ENCODE measurements around the gene PIM1. TPM values are rescaled to one million over a fixed set of nuclear protein-coding genes. Genes with fewer than 3 reads are reported as not detected.

The PIM1 gene
- polyA plus RNA-seq, 6 donors from 2014 or later = 15.0 to 46.3 (median 24.3) TPM

DNA sequence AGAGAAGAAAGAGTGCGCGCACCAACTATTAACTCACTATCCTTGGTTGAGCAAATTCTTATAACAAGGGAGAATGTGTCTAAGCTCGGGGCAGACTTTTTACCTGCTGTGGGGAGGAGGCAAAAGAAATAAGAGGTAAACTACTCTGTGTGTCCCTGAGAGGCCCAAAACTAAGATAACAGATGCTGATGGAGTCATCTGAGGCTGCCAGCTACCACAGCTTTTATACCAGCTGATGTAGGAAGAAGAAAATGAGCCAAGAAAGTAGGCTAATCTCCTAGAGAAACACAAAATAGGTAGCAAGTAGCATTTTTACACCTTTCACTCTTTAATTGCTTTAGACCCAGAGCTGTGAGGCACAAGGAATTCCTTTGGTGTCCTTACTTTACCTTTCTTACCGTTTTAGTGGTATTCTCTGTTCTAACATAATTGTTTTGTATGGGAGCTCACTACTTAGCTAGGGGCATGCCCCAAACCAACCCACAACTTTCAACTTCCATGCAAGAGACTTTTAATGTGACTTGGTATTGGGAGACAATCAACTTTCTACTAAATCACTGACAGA, 27.8 kb upstream of the PIM1 start:
- Mint-ChIP-seq H3K27ac (peak overlapping the region in 1 of 6 donors; percentile 18), H3K9me3 (no peaks in the 10 kb centered on the region), H3K4me1 (peaks cover 0 to 7% (median 4%) of the 10 kb centered on the region in 3 donors), H3K27me3 (no peaks in the 10 kb centered on the region), H3K36me3 (no peaks in the 10 kb centered on the region), H3K4me3 (no peak overlapping the region)
- no peak for ATAC-seq (ENCODE audit: low read depth in 2 of 2)
- DNase-seq = no peak

DNA sequence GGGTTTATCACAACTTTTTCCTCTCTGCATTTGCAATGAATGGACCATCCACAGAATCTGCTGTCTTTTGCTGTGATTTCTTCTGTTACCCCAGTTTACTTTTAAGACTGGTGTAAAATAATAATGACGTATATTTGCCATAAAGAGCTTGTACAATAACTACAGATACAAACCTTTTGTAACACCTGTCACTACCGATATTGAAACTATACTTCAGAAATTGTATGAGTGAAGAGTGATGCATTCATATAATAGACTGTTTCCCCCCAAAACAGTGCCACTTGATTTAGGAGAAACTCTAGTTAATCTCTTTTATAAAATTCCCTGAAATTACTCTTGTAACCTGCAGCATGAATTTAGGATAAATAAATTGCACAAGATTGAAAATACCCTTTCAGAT, 26.4 kb upstream of the PIM1 start:
- no peak overlapping the region for H3K4me3 Mint-ChIP-seq
- H3K27me3 Mint-ChIP-seq = no peaks in the 10 kb centered on the region
- peak overlapping the region in 1 of 6 donors; percentile 16 for H3K27ac Mint-ChIP-seq
- ATAC-seq (ENCODE audit: low read depth in 2 of 2) = no peak
- H3K4me1 Mint-ChIP-seq = peaks cover 0 to 7% (median 4%) of the 10 kb centered on the region in 3 donors
- no peaks in the 10 kb centered on the region for H3K36me3 Mint-ChIP-seq
- DNase-seq = no peak
- H3K9me3 Mint-ChIP-seq = no peaks in the 10 kb centered on the region

DNA sequence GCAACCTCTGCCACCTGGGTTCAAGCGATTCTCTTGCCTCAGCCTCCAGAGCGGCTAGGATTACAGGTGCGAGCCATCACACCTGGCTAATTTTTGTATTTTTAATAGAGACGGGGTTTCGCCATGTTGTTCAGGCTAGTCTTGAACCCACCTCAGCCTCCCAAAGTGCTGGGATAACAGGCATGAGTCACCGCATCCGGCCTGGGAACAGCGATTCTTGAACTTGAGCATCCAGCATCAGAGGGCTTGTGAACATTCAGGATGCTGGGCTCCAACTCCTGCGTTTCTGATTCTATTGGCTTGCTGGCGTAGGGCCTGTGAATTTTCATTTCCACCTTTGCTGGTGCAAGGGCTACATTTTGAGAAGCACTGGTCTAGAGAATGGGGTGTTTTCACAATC, 24.5 kb upstream of the PIM1 start:
- Mint-ChIP-seq H3K4me3 (no peak overlapping the region), H3K36me3 (no peaks in the 10 kb centered on the region), H3K4me1 (peaks cover 10 to 21% (median 10%) of the 10 kb centered on the region in 3 donors), H3K27me3 (no peaks in the 10 kb centered on the region), H3K27ac (no peak overlapping the region), H3K9me3 (no peaks in the 10 kb centered on the region)
- ATAC-seq (ENCODE audit: low read depth in 2 of 2) (no peak), DNase-seq (no peak)

DNA sequence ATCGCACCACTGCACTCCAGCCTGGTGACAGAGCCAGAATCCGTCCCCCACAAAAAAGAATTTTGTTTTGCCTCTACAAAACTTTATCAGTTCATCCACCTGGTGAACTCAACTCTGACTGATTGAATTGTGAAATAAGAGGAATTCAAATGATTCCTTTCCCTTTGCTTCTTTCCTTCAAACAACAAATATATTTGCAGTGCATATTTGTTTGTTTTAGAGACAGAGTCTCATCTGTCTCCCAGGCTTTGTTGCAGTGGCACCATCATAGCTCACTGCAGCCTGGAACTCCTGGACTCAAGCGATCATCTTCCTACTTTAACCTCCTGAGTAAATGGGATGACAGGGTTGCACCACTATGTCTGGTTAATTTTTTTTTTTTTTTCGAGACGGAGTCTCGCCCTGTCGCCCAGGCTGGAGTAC, 23.2 kb upstream of the PIM1 start:
- no peak overlapping the region for H3K4me3 Mint-ChIP-seq
- no peaks in the 10 kb centered on the region for H3K36me3 Mint-ChIP-seq
- DNase-seq (no peak), ATAC-seq (ENCODE audit: low read depth in 2 of 2) (no peak)
- H3K4me1 Mint-ChIP-seq = peaks cover 13 to 29% (median 21%) of the 10 kb centered on the region in 3 donors
- no peaks in the 10 kb centered on the region for H3K27me3 Mint-ChIP-seq
- no peak overlapping the region for H3K27ac Mint-ChIP-seq
- H3K9me3 Mint-ChIP-seq = no peaks in the 10 kb centered on the region

DNA sequence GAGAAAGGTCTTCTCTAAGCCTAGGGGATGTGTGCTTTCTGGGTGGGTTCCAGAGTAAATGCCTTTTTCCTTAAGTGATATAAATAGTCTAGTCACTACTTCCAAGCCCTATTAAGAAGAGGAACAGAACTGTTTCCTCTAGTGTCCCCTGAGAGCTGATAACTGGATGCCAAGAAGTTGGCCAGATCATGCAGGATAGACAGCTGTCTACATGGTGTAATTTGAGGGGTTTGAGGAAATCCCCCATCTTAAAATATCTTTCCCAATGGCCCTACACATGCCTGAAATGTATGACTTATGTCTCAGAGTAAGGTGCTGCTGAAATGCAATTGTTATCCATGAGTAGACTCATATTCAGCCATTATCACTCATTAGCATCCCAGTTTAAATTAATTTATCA, 20.2 kb upstream of the PIM1 start:
- no peaks in the 10 kb centered on the region for H3K36me3 Mint-ChIP-seq
- peak overlapping the region in 2 of 8 donors; percentile 40 to 59 for H3K4me3 Mint-ChIP-seq
- H3K27me3 Mint-ChIP-seq = no peaks in the 10 kb centered on the region
- no peak for DNase-seq
- H3K9me3 Mint-ChIP-seq = no peaks in the 10 kb centered on the region
- peaks cover 14 to 37% (median 34%) of the 10 kb centered on the region in 3 donors for H3K4me1 Mint-ChIP-seq
- peak in 1 of 2 donors; percentile 38 for ATAC-seq (ENCODE audit: low read depth in 2 of 2)
- peak overlapping the region in 3 of 6 donors; percentile 10 to 91 (median 35) for H3K27ac Mint-ChIP-seq

DNA sequence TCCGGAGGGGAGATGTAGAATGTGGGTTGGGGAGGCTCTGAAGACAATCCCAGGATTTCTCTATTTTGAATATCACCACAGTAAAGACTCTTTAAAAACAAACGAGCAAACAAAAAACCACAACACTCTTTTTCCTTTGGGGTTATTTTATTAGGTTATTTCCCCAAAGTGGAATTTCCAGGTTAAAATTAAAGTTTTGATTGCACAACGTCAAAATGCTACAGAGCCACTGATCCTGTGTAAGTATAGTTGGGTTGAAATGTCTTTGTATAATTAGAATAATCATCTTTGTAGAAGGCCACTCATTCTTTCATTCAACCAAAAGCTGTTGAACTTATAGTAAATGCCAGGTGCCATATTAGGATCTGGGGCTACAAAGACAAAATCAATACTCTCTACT, 19.6 kb upstream of the PIM1 start:
- no peak for DNase-seq
- H3K4me1 Mint-ChIP-seq = peaks cover 19 to 43% (median 40%) of the 10 kb centered on the region in 3 donors
- H3K4me3 Mint-ChIP-seq = peak overlapping the region in 2 of 8 donors; percentile 40 to 59
- H3K27ac Mint-ChIP-seq = peak overlapping the region in 2 of 6 donors; percentile 35 to 91
- H3K9me3 Mint-ChIP-seq = no peaks in the 10 kb centered on the region
- no peaks in the 10 kb centered on the region for H3K36me3 Mint-ChIP-seq
- no peaks in the 10 kb centered on the region for H3K27me3 Mint-ChIP-seq
- ATAC-seq (ENCODE audit: low read depth in 2 of 2) = no peak

DNA sequence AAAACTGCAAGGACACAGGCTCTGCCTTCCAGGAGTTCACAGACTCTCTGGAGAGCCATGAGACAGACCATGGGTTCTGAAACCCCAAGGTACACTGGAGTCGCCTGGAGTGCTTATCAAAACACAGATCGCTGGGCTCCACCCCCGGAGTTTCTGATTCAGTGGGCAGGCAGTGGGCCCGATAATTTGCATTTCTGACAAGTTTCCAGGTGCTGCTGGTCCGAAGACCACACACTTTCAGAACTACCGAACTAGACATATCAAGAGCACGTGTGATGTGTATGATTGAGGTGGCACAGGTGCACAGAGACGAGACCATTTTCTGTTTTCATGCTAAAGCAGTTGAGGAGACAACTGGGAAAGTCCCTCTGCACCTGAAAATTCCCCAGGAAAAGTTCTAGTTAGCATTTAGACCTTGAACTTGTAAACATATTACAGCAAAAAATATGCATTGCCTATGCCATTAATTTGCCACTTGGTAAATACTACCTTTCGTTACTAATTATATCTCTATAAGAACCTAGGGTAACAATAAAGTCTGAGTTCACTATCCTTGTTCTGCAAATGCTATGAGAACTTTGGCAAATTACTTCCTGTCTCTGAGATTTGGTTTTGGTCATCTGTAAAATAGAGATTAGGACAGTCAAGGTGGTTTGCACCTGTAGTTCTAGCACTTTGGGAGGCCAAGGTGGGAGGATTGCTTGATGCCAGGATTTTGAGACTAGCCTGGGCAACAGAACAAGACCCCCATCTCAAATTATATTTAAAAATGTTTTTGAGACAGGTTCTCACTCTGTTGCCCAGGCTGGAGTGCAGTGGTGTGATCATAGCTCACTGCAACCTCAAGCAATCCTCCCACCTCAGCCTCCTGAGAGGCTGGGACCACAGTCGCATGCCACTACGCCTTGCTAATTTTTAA, 14.3 kb upstream of the PIM1 start:
- ATAC-seq (ENCODE audit: low read depth in 2 of 2) (peak; percentile 92 to 94), DNase-seq (peak; percentile 78)
- H3K9me3 Mint-ChIP-seq = no peaks in the 10 kb centered on the region
- peak overlapping the region; percentile 6 to 86 (median 73) for H3K4me3 Mint-ChIP-seq
- no peaks in the 10 kb centered on the region for H3K27me3 Mint-ChIP-seq
- peaks cover 20 to 53% (median 49%) of the 10 kb centered on the region in 3 donors for H3K4me1 Mint-ChIP-seq
- H3K27ac Mint-ChIP-seq = peak overlapping the region; percentile 89 to 98 (median 98)
- H3K36me3 Mint-ChIP-seq = no peaks in the 10 kb centered on the region

DNA sequence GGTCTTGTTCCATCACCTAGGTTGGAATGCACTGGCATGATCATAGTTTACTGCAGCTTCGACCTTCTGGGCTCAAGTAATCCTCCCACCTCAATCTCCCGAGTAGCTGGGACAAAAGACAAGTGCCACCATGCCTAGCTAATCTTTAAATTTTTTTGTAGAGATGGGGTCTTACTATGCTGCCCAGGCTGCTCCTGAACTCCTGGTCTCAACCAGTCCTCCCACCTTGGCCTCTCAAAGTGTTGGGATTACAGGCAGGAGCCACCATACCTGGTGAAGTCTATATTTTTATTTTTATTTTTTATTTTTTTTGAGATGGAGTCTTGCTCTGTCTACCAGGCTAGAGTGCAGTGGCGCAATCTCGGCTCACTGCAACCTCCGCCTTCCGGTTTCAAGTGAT, 11.4 kb upstream of the PIM1 start:
- DNase-seq = no peak
- Mint-ChIP-seq H3K36me3 (no peaks in the 10 kb centered on the region), H3K27ac (no peak overlapping the region), H3K9me3 (peaks cover 0 to 4% (median 0%) of the 10 kb centered on the region in 7 donors), H3K4me1 (peaks cover 27 to 59% (median 58%) of the 10 kb centered on the region in 3 donors), H3K27me3 (no peaks in the 10 kb centered on the region), H3K4me3 (no peak overlapping the region)
- no peak for ATAC-seq (ENCODE audit: low read depth in 2 of 2)

DNA sequence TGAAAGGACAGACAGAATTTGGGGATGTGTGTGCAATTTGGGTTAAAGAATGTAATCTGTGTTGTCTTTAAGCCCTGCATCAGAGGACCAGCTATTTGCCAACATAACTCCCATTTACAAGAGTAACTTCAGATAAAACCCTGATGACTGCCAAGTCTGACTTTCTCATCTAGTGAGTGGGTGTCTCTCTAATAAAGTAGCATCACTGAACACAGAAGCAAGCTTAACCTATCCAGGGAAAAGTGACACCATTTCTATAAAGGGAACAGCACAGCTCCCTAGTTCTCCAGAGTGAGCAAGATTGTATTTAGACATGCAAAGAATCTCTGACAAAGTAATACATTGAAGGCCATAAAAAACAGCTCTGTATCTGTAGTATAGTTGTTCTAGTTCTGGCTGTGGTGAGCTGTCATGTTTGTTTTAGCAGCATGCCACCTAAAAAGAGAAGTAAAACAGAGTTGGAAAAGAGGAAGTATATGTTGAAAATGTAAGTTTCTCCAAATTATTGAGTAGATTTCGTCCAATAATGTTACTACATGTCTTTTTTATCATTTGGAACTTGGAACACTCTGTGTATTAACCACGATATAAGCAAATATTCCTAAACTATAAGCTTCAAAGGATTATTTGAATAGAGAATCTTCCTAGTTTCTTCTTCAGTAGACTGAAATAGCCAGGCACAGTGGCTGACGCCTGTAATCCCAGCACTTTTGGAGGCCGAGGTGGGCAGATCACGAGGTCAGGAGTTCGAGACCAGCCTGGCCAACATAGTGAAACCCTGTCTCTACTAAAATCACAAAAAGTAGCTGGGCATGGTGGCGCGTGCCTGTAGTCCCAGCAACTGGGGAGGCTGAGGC, 8.8 kb upstream of the PIM1 start:
- DNase-seq (peak; percentile 57), ATAC-seq (ENCODE audit: low read depth in 2 of 2) (peak; percentile 96)
- Mint-ChIP-seq H3K27ac (peak overlapping the region; percentile 30 to 91 (median 82)), H3K27me3 (no peaks in the 10 kb centered on the region), H3K4me3 (peak overlapping the region; percentile 9 to 86 (median 55)), H3K36me3 (no peaks in the 10 kb centered on the region), H3K4me1 (peaks cover 20 to 34% (median 34%) of the 10 kb centered on the region in 3 donors), H3K9me3 (peaks cover 0 to 4% (median 0%) of the 10 kb centered on the region in 7 donors)

DNA sequence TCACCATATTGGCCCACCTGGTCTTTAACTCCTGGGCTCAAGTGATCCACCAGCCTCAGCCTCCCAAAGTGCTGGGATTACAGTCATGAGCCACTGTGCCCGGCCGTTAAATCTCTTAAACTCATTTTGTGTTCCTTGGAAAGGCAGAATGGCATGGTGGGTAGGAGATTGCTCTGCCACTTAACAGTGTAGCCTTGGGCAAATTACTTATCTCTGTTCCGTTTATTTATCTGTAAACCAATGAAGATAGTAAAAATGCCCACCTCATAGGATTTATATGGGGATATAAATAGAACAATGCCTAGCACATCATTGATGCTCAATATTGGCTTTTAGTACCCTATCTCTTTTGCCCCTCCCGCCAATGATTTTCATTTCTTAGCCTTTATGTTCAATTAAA, 7.2 kb upstream of the PIM1 start:
- Mint-ChIP-seq H3K36me3 (no peaks in the 10 kb centered on the region), H3K9me3 (peaks cover 0 to 4% (median 0%) of the 10 kb centered on the region in 7 donors), H3K27ac (no peak overlapping the region), H3K27me3 (no peaks in the 10 kb centered on the region), H3K4me3 (peak overlapping the region in 1 of 8 donors; percentile 7), H3K4me1 (peaks cover 15 to 22% (median 20%) of the 10 kb centered on the region in 3 donors)
- ATAC-seq (ENCODE audit: low read depth in 2 of 2) (no peak), DNase-seq (no peak)

DNA sequence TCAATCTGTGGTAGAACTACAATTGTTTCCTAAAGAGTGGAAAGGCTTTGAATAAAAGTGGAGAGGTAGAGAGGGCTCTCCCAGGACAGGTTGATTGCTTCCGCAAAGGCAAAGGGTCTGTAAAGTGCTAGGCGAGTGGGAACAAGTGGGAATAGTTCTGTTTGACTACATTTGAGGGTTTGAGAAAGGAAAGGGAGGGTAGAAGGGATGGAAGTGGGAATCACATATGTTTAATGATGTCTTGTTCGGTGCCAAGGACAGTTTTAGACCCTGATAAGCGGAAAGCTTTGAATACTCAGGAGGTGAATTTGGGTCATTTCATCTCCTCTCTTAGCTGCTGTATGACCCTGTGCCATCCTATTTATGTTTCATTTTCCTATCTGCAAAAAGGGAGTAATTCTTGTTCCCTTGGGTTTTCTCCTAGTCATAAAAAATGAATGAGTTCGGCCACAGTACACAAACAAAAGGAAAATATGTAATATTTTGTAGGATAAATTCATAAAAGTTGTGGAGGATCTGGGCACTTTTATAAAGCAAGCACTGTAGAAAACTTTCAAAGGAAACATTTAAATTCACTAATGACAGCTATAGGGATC, 1.7 kb upstream of the PIM1 start:
- H3K4me1 Mint-ChIP-seq = peaks cover 22 to 34% (median 33%) of the 10 kb centered on the region in 3 donors
- no peaks in the 10 kb centered on the region for H3K27me3 Mint-ChIP-seq
- peak overlapping the region in 4 of 6 donors; percentile 43 to 98 (median 89) for H3K27ac Mint-ChIP-seq

DNA sequence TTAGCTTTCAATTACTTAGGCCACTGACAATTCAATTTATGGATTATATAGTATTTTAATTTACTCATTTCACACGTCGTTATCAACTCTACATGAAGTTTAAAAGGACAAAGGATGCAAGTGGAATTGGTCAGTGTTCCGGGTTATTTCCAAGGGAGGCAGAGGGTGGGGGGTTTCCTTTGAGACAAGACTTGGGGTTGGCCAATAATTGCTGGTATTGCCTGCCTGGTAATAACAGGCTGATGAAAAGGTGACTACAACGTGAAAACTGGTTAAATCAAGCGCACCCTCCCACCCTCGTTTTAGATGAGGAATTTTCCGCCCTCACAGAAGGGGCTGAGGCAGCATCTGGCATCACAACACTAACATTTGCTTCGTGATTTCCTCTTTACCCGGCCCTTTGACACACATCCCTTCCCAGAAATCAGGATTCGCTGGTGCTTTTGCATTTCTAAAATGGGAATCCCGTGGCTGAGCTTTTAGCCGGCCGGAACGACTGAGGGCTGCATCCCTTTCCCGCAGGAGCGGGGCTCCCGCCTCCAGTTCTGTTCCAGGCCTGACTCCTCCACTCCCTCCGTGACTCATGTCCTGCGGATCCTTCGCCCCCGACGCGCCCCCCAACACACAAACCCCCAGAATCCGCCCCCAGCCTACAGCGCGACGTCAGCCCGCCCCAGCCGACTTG, 999 bp upstream of the PIM1 start:
- DNase-seq (peak; percentile 27), ATAC-seq (ENCODE audit: low read depth in 2 of 2) (no peak)
- Mint-ChIP-seq H3K27me3 (no peaks in the 10 kb centered on the region), H3K9me3 (no peaks in the 10 kb centered on the region), H3K27ac (peak overlapping the region; percentile 74 to 98 (median 94)), H3K36me3 (peaks cover 0 to 8% of the 10 kb centered on the region in 2 donors), H3K4me1 (peaks cover 25 to 41% (median 35%) of the 10 kb centered on the region in 3 donors), H3K4me3 (peak overlapping the region; percentile 90 to 95 (median 94))

More for the DNA sequence above, 1.7 kb upstream of the PIM1 start:
- no peak for ATAC-seq (ENCODE audit: low read depth in 2 of 2)
- Mint-ChIP-seq H3K36me3 (peaks cover 0 to 3% of the 10 kb centered on the region in 2 donors), H3K9me3 (no peaks in the 10 kb centered on the region), H3K4me3 (peak overlapping the region in 7 of 8 donors; percentile 48 to 95 (median 94))
- no peak for DNase-seq

Data from naive B cell (primary cell).